ENCODE data around the gene CEACAM1.
"Not testable (repeated sequence)": the region's sequence is repeated elsewhere in the genome, so short reads cannot be mapped to it uniquely, and the experiment has no call there.

The CEACAM1 gene

DNA sequence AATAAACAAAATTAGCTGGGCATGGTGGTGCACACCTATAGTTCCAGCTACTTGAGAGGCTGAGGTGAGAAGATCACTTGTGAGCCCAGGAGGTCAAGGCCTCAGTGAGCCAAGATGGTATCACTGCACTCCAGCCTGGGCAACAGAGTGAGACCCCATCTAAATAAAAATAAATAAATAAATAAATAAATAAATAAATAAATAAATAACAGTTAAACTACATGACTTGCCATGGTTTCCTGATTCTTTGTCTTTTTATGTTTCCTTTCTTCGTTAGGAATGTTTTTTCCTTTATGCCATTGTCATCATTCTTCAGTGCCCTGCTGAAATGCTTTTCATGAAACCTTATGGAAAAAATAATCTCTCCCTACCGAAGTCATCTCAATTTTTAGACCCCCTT is 50.3 kb downstream of the CEACAM1 start:
- DNase-seq (ENCODE audit: low read depth in 2 of 3, low spot score in 2 of 3) = no peak

- no peak for DNase-seq (ENCODE audit: low read depth in 2 of 3, low spot score in 2 of 3)
Measured at GRCh38 chr19:42477117-42477516, 51.2 kb downstream of the CEACAM1 start.

GRCh38 chr19:42475366-42475765 is 52.9 kb downstream of the CEACAM1 start:
- DNase-seq (ENCODE audit: low read depth in 2 of 3, low spot score in 2 of 3) = no peak

DNA sequence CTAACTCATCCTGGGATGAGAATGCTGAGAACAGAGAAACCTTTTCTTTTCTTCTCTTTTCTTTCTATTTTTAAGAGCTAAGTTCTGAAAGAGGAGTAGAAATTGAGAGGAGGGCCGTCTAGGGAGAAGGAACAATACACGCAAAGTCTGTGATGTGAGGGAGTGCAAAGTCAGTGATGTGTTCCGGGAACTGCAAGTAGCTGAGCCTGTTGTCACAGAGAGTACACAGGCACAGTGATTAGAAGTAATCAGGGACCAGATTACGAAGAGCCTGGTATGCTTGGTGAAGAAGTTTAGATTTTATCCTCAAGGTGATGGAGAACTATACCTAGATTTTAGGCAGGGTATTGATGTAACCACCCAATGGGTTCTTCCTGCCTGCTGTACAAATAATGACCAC is 53.5 kb downstream of the CEACAM1 start:
- no peak for DNase-seq (ENCODE audit: low read depth in 2 of 3, low spot score in 2 of 3)

DNA sequence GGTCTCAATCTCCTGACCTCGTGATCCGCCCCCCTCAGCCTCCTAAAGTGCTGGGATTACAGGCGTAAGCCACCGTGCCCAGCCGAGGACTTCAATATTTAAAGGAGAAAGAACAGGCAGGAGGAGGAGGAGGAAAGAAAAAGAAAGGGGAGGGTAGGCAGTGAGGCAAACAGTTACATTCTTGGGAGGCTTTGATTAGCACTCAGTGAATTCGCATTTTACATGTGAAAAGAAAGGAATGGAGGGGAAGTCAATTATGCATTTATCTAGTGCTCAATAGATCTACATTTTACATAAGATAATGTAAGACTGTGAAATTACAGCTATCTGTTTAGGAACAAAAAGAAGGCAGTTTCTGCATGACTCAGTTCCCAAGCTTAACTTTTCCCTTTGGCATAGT is 54.6 kb downstream of the CEACAM1 start:
- DNase-seq (ENCODE audit: low read depth in 2 of 3, low spot score in 2 of 3) = no peak

DNA sequence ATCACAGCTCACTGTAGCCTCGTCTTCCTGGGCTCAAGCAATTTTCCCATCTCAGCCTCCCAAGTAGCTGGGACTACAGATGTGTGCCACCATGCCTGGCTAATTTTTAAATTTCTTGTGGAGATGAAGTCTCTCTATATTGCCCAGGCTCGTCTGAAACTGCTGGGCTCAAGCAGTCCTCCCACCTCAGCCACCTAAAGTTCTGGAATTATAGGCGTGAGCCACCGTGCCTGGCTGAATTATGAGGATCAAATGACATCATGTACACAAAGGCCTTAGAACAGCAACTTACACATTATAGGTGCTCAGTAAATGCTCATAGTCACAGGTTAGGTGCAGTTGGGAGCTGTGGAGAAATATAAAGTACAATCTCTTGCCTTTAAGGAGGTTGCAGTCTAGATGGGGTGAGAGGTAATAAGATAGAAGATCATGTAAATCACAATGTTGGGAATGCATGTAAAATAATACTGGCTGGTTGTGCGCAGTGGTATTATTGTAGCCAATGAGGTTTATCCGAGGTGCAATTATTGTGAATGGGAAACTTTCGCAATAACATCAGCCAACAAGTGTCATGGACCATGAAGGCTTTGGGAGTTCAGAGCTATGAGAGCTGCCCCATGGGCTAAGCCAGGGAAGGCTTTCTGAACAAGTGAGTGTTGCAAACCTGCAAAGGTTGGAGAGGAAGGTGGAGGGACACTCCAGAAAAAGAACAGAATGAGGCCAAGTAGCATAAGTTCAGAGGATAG is 55.7 kb downstream of the CEACAM1 start:
- no peak for DNase-seq (ENCODE audit: low read depth in 2 of 3, low spot score in 2 of 3)

- no peak for DNase-seq (ENCODE audit: low read depth in 2 of 3, low spot score in 2 of 3)
Measured at GRCh38 chr19:42471554-42472249, 56.6 kb downstream of the CEACAM1 start.

DNA sequence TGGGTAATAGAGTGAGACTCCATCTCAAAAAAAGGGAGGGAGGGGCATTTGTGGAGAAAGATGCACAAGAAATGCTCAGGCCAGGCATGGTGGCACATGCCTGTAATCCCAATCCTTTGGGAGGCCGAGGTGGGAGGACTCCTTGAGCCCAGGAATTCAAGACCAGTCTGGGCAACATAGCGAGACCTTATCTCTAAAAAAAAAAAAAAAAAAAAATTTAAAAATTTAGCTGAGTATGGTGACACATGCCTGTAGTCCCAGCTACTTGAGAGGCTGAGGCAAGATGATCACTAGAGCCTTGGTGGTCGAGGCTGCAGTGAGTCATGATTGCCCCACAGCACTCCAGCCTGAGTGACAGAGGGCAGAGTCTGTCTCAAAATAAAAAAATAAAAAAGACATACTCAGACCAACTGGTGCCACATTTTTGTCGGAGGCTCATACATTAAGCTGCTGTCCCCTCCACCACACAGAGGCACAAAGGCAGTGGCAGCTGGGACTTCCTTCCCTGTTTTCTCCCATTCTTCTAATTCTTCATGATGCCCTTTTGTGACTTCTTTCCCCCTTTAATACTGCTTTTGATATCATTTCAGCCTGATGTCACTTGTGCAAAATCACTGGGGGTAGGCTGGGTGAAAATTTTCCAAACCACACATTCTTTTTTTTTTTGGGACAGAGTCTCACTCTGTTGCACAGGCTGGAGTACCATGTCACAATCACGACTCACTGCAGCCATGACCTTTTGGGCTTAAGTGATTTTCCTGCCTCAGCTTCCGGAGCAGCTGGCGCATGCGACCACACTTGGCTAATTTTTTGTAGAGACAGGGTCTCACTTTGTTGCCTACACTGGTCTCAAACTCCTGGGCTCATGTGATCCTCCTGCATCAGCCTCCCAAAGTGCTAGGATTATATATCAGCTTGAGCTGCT is 58.7 kb downstream of the CEACAM1 start:
- DNase-seq (ENCODE audit: low read depth in 2 of 3, low spot score in 2 of 3) = no peak

- DNase-seq (ENCODE audit: low read depth in 2 of 3, low spot score in 2 of 3) = no peak
Measured at GRCh38 chr19:42468273-42468796, 59.9 kb downstream of the CEACAM1 start.

GRCh38 chr19:42467183-42467760 is 61.0 kb downstream of the CEACAM1 start:
- DNase-seq (ENCODE audit: low read depth in 2 of 3, low spot score in 2 of 3) = no peak

DNA sequence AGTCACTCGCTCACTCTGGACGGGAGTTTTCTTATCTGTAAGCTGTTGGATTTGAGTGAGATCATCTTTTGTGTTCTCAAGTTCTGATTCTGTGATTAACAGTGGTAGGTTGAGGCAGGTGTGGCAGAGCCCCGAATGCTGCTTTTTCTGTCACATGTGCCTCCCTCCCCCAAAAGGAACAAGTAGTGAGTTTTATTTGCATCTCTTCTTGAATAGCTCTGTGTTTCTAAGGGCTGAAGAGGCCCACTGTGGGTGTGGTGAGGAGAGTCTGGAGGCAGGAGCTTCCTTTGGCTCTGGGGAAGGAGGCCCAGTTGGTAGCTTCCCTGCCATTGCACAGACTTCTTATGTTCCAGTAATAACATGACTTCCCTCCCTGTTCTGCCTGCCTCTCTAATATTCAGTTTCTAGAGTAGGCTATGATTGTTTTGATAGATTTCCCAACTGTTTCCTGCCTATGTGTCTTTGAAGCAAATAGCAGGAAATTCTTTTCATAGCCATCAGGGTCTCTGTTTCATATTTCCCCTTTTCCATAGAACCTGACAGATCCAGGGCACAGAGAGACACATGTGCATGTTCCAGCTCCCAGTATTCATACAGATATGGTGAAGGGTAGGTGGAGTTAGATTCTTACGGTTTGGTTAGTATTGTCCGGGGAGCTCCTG is 61.6 kb downstream of the CEACAM1 start:
- no peak for DNase-seq (ENCODE audit: low read depth in 2 of 3, low spot score in 2 of 3)

DNA sequence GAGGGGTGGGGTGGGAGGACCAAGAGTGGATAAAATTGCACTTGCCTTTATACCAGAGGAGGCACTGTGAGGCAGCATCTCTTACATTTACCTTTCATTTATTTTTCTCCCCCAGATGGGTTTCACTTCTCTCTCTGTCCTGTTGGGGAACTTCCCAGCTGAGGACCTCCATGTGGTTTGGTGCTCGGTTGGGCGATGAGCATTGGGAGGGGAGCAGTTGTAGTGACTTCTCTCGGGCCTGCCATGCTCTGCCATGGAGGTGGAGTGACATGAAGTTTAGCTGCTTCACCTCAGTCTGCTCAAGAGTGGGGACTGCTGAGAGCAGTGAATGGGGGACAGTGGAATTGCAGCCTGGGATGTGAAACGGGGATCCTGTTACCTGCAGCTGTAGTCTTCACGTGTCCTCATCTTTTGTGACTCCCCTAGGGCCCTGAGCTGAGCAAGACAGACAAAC is 62.4 kb downstream of the CEACAM1 start:
- no peak for DNase-seq (ENCODE audit: low read depth in 2 of 3, low spot score in 2 of 3)

- DNase-seq (ENCODE audit: low read depth in 2 of 3, low spot score in 2 of 3) = no peak
Measured at GRCh38 chr19:42461700-42462324, 66.5 kb downstream of the CEACAM1 start.

DNA sequence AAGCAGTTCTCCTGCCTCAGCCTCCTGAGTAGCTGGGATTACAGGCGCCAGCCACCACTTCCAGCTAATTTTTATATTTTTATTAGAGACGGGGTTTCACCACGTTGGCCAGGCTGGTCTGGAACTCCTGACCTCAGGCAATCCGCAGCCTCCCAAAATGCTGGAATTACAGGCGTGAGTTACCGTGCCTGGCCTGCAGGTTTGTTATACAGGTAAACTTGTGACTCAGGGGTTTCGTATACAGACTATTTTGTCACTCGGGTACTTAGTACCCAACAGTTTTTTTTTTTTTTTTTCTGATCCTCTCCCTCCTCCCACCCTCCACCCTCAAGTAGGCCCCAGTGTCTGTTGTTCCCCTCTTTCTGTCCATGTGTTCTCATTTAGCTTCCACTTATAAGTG is 67.0 kb downstream of the CEACAM1 start:
- not testable (repeated sequence) for DNase-seq (ENCODE audit: low read depth in 2 of 3, low spot score in 2 of 3)

- no peak for DNase-seq (ENCODE audit: low read depth in 2 of 3, low spot score in 2 of 3)
Measured at GRCh38 chr19:42459926-42460325, 68.4 kb downstream of the CEACAM1 start.

Measured in activated CD8-positive, alpha-beta memory T cell treated with anti-CD3 and anti-CD28 coated beads for 48 hours (primary cell).